T follicular helper cell (primary cell): ENCODE measurements around the gene EPHA1.
"Not testable (repeated sequence)": the region's sequence is repeated elsewhere in the genome, so short reads cannot be mapped to it uniquely, and the experiment has no call there.

ENCODE experiments used
- DNase-seq: peaks from one replicate; pipeline ENCODE4 v3.0.0-alpha.2; 2020; ENCODE audit warnings: low read depth

The EPHA1 gene

DNA sequence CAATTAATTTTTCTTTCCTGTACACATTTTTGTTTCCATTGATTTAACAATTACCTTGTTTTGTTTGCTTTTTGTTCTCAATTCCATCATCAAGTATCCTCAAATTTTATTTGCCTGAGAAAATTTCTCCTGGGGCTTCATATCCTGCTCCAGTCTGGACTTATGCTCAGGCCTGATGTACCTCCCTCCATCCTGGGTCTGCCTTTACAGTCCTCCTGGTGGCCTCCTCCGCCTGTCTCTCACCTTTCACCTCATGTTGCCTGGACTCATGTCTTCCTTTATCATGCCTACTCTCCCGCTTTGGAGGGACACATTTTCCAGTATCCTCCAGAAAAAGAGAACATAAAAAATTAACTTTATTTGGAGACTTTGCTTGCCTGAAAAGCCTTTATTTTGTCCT lies 22.5 kb upstream of the EPHA1 start:
- no peak for DNase-seq

DNA sequence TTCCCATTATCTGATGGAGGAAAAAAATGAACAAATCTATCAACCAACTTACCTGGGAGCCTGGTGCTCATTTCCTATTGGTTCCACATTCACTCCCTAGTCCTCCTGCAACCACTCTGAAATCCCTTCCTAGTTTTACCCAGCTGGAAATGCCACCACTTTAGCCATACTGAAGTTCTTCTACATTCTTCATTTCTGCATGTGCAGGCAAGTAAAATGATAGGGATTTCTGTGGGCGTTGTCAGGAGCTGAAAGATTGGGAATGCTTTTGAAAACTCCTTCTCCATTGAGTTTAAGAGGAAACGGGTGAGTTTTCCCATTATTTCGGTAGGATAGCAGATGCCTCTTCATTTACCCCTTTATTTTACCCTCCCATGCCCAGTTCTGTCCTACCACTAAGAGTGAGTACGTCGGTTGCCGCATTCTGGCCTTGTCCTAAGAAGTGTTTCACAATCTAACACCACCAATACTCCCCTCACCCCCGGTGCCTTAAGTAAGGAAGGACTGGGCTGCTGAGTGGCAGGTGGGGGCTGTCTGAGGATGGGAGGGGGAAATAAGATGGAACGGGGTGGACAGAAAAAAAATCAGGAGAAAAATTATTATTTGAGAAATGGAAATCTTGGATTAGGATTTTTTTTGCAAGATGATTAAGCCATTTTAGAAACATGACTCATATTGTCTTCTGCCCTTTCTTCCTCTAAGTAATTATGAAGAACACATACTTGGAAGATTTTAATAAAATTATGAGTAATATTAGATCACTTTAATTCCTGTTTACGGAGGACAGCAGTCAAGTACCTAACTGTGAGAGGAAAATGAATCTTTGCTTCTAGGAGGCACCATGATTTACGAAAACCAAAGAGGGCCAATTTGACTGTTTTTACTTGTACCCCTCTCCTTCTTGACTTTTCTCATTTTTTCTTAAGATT lies 21.4 kb upstream of the EPHA1 start:
- no peak for DNase-seq

DNA sequence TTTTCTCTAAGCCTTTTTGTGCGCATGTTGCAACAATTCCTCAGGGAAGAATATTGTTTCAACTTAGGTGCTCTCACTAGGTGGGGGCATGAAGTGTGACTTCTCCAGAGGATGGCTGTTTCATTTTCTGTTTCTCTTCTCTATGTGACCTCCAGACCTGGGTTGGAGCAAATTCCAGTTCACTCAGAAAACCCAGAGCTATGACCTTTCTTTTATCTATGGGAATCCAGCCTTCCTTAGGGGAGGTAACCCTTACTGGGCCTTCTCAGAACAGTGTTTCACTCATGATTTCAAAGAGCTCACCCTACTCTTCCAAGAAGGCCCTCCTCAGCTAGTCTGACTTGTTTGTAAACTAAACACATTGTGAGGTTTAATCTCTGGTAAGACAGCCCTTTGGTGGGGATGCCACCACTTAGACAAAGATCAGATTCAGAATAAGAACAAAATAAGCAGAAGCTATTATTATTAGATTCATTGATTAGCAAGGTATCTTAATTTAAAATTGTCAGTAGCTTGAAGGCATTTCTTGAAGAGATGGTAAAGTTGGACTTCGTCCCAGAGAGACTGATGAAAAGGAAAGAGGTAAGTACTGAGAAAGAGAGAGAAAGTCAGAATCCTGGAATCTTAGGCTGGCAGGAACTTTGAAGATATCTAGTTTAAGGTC lies 18.0 kb upstream of the EPHA1 start:
- DNase-seq: no peak

DNA sequence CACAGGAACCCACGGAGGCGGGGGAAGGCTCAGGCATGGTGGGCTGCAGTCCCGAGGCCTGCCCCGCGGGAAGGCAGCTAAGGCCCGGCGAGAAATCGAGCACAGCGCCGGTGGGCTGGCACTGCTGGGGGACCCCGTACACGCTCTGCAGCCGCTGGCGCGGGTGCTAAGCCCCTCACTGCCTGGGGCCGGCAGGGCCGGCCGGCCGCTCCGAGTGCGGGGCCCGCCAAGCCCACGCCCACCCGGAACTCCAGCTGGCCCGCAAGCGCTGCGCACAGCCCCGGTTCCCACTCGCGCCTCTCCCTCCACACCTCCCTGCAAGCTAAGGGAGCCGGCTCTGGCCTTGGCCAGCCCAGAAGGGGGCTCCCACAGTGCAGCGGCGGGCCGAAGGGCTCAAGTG lies 15.8 kb upstream of the EPHA1 start:
- DNase-seq: not testable (repeated sequence)

DNA sequence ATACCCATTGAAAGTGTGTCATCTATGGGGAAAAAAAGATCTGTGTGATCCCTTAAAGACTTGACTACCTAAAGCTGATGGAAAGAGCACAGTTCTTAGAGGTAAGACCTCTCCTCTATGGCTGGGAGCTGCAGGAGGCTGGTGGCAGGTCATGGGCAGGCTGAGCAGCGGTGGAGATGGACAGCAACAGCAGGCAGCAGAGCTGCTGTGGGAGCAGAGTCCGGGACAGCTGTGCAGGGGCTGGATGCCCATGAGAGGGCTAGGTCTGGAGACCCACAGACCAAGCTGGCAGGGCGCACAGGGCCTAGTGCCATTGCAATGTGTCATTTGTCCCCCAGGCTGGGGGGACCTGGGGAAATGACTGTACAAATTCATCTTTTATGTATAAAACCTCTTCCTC lies 13.4 kb upstream of the EPHA1 start:
- no peak for DNase-seq

DNA sequence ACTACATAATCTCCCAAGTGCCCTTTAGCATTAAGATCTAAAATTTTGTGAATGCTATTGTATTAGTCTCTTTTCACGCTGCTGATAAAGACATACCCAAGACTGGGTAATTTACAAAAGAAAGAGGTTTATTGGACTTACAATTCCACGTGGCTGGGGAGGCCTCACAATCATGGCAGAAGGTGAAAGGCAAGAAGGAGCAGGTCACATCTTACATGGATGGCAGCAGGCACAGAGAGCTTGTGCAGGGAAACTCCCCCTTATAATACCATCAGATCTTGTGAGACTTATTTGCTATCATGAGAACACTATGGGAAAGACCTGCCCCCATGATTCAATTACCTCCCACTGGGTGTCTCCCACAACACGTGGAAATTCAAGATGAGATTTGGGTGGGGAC lies 12.0 kb upstream of the EPHA1 start:
- DNase-seq: not testable (repeated sequence)

DNA sequence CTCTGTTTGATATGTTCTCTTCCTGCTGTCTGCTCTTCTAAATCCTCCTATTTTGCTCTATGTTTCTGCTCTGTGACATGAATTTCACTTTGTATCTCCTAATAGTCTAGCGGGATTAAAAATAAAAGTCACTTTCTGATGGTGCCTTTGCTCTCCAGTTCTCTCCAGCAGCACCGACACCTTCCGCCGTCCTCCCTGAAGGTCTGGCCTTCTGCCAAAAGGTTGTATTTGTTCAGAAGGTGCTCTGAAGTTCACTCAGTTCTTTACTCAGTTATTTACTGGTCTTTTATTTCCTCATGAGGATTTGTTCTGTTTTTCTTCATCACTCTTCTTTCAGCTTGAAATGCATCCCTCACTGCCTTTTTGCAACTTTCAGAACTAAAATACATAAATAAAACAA lies 11.2 kb upstream of the EPHA1 start:
- no peak for DNase-seq

DNA sequence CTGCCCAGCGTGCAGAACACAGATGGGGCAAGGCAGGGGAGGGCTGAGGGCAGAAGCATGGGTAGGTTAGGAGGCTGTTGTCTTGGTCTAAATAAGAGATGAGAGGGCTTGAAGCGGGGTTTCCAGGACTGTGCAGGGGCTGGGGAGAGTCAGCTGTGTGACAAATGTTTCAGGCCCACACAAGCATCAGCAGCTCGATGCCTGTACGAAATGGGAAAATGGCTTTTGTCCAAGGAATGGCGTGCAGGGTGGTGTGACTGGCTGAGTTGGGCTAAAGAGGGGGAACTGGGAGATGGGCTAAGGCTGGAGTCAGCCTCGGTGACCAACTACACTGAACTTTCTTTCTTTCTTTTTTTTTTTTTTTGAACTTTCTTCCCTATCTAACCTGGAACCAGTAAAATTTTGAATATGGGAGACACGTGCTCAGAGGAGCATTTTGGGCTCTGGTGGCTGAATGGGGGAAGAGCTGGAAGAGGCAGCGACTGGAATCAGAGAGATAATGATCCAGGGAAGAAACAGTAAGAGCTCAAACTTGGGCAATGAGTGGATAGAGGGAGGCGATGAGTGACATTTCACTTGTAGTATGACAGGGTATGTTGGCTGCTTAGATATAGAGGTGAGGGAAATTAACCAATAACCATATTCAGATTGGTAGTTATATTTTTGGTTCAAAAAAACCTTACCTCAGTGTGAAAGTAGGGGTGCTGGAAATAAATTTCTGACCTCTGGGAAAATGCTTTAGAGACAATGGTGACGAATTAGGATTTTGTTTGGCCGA lies 10.2 kb upstream of the EPHA1 start:
- DNase-seq: no peak

DNA sequence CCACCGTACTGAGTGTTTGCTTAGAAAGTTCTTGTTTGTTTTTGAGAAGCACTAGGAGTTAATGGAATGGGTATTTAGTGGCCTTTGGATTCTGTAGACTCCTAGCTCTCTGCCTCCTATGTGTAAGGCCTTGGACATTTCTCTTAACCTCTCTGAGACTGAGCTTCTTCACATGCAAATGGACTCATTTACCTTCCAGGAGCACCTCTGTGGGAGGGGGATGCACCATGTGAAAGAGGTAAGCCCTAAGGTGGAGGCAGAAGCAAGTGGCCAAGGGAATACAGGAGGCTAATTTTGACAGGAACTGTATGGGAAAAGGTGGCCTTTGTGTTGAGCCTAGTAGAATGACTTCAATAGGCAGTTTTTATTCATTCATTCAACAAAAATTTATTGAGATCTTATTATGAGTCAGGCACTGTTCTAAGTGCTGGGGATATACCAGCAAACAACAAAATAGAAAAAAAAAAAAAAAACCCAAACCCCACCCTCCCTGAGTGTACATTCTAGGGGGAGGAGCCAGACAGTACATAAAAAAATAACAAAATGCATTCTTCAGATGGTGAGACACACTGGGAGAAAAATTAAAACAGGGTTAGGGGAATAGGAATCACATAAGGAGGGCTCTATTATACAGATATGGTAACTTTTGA lies 9.2 kb upstream of the EPHA1 start:
- no peak for DNase-seq

DNA sequence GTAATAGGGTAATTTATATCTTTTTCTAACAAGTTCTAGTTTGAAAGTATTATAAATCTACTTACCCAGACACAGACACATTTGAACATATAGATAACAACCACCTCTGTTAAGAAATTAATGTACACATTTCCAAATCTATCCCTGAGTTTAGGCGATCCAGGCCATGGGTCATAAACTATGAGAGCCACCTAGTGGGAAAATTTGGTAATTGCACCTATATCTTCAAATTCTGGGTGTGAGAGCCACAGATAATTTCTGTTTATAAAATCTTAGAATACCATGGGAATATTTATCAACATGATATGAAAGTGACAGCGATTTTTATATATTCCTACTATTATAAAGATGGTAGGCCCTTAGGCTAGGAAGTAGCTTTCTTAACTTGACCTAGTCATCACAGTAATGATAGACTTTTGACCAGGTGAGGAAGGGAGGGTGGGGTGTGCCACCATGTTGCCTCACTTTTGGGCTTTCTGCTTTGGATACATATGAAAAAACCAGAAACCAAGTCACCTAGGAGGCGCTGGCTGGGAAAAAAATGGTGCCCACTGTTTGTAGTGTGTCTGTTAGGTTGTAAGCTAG lies 8.0 kb upstream of the EPHA1 start:
- no peak for DNase-seq

DNA sequence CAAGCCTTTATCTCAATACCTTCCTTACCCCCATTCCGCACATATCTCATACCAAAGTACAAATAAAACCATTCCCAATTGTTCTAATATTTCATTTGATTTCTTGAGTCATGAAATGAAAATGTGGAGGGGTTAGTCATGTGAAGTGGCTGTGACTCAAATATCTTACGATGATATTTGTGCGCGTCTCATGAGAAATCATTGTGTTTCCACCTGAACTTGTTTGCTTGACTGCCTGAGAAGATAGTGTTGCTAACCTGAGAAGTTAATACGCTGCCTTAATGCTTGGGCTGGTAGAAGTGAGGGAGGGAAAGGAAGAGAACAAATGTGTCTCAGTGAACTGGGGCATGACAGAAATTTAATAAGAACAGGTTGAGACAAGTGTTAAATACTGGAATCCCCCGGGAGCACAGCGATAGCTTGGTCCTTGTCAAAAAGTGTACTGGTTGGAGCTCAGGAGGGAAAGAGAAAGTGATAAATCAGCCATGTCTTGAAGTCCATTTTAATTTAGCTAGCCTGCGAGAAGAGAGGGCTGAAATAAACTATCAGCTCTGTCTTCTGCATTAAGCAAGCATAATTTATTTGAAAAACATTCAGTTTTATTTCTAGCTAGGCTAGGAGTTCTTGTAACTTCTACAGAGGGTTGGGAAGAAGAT lies 7.2 kb upstream of the EPHA1 start:
- DNase-seq: no peak

DNA sequence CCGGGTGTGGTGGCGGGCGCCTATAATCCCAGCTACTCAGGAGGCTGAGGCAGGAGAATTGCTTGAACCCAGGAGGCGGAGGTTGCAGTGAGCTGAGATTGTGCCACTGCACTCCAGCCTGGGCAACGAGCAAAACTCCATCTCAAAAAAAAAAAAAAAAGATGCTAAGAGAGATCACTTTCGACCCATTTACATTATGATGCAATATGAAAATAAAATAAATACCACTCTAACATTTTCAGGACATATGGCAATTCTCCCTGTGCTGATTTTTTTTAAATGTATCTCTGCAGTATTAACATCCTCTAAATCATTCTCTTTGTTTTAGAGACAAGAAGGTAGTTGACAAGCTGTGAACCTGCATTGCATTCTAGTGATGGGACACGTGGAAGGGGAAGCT lies 6.6 kb upstream of the EPHA1 start:
- not testable (repeated sequence) for DNase-seq

DNA sequence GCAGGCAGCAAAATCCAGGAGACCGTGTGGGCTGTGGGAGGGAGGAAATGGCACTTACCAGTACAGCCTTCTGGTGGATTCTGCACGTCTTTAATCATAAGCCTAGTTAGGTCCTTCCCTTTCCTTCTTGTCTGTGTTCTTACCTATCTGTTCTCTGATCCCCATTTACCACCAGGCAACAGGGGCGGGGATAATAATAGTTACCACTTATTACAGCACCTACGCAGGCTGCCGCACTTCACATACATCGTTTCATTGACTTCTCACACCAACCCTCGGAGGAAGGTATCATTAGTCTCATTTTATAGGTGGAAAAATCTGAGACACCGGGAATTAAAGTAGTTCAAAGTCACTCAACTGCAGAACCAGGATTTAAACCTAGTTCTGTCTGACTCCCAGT lies 4.5 kb upstream of the EPHA1 start:
- DNase-seq: no peak

DNA sequence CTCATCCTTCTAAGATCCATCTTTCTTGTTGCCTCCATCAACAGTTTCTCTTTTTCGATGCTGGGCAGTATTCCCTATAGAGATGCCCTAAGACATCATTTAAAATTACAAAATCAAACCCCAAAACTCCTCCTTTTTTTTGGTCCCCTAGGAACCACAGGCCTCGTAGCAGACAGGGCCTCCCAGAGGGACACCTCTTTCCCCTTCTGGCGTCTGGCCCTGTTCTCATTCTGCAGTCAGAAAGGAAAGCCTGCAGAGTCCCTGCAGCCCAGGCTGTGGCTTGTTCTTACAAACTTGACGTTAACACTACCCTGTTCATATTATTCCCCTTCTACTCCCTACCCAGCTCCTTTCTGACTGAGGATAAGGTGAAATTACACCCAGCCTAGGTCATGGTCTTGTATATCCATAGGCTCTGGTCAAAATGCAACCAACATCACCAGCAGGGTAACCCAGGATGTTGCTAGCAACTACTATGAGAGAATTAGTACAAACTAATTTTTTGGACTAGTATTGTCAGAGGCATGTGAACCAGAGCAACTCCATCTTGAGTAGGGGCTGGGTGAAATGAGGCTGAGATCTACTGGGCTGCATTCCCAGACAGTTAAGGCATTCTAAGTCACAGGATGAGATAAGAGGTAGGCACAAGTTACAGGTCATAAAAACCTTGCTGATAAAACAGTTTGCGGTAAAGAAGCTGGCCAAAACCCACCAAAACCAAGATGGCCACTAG lies 3.5 kb upstream of the EPHA1 start:
- no peak for DNase-seq

DNA sequence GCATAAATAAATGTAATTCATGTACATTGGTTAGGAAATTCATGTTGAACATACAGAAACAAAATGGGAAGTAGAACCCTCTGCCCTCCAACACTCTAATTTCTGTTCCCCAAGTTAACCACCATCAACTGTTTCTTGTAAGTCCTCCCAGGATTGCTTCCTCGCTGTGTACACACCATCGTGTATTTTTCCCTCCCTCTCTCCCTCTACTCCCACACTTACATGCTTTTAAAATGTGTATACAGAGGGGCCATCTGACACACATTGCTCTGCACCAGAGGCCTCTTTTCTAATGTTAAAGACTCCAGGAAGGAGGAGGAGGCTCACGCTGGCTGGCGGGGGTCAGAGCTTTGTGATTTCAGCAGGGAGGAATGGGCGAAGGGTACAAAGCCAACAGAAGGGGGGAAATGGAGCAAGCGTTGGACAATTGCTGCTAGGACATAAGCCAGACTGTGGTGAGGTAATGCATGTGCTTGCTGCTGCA lies 1.9 kb upstream of the EPHA1 start:
- no peak for DNase-seq

DNA sequence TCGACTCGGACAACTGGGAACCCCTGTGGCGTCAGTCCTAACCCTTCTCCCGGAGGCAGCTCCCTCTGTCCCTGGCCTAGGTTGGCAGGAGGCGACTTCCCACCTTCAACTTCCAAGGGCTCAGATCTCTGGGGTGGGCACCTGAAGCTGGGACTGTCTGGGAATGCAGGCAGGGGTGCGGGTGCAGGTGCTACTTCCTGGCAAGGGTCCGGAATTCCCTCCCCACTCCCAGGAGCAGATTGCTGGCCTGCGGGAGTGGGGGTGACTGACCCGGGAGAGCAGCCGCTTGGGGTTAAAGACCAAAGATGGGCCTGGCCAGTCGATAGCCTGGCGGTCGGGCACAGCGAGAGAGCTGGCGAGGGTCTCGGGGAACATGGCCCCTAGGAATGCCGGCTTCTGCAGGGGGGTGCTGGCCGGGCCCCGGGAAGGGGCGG lies 387 bp downstream of the EPHA1 start:
- no peak for DNase-seq

DNA sequence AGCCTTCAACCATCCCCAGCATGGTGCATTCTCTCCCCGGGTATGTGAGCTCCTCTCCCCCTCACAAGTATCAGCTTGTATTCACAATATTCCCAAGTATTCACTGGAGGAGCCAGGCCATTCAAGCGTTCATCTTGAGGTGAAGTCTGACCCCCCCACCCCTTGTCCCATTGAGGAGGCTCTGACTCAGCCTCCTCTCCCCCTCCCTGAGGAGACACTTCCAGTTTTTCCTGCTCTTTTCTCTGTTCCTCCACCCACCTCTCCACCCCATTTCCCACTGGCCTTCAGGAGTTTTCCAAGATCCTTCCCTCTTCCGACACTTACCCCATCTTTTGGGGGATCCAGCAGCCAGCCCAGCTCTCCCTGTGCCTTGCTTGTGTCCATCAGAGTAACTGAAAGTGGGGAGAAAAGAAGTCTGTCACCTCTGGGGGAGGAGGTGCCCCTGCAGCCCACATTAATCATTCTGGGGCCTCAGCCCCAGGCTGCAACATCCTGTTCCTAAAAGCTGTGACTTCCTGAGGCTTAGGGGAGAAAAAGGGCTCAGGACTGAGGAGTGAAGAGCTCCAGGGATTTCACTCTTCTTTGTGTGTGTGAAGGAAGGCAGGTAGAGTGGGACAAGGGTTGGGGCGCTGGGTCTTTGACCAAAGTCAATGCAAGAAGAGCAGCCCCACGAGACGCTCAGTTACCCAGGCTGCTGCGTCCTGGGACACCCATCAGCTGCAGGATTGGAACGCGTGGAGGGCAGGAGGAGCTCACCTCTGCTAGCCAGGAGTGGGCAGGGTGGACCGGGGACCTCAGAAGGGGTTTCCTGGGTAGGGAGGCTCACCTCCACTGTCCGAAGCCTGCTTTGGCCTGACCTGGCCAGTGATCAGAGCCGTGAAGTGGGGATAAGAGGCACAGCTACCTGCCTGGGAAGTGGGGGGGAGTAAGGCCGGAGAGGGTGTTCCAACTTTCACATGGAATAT lies 1.1 kb downstream of the EPHA1 start:
- DNase-seq: peak; percentile 30

DNA sequence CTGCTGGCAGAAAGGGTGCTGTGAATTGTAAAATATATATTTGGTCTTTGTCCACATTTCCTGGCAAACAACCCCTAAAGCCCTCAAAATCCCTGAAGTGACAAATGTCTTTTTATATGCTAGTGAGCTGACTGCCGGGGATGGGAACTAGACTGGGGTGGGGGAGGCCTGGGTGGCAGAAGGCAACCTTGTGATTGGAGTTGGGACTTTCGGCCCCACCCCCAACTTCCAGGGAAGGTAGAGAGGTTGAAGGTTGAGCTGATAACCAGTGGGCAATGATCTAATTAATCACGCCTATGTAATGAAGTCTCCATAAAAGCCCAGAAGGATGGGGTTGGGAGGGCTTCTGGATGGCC lies 2.7 kb downstream of the EPHA1 start:
- no peak for DNase-seq
